RWPE2 (cell line): Measurements from ENCODE around the gene OCIAD1.
"Not testable (repeated sequence)": the region's sequence is repeated elsewhere in the genome, so short reads cannot be mapped to it uniquely, and the experiment has no call there.

Source experiments
- ATAC-seq: fragments of 200-7000 bp; cut with Tn5 transposase; 3 replicates; pipeline ENCODE4 v1.9.1; 2021; ENCODE audit warnings: low read depth
- DNase-seq: peaks from one replicate; pipeline ENCODE4 v3.0.0-alpha.2; 2020; ENCODE audit warnings: low spot score
- H3K27ac ChIP-seq: fragments of 450-650 bp; 2 replicates; pipeline ENCODE4 v1.5.1; 2017; ENCODE audit warnings: mild to moderate bottlenecking; ENCODE audit not compliant: poor library complexity, severe bottlenecking
- H3K27me3 ChIP-seq: fragments of 250-450 bp; sonication (Bioruptor Pico); 2 replicates; pipeline ENCODE4 v1.5.1; 2021; ENCODE audit warnings: mild to moderate bottlenecking, moderate library complexity; ENCODE audit not compliant: insufficient read depth, poor library complexity, severe bottlenecking
- H3K36me3 ChIP-seq: fragments of 250-450 bp; sonication (Bioruptor Pico); 2 replicates; pipeline ENCODE4 v1.5.1; 2020; ENCODE audit warnings: low read depth, mild to moderate bottlenecking, moderate library complexity
- H3K4me1 ChIP-seq: fragments of 250-450 bp; sonication (Bioruptor Pico); 2 replicates; pipeline ENCODE4 v1.5.1; 2021; ENCODE audit warnings: mild to moderate bottlenecking, moderate library complexity; ENCODE audit not compliant: insufficient read depth, poor library complexity, severe bottlenecking
- H3K4me3 ChIP-seq: fragments of 250-450 bp; sonication (Bioruptor Pico); 2 replicates; pipeline ENCODE4 v1.5.1; 2021; ENCODE audit warnings: mild to moderate bottlenecking, moderate library complexity; ENCODE audit not compliant: severe bottlenecking
- H3K9me3 ChIP-seq: fragments of 250-450 bp; sonication (Bioruptor Pico); 2 replicates; pipeline ENCODE4 v1.5.1; 2021; ENCODE audit warnings: mild to moderate bottlenecking, moderate library complexity; ENCODE audit not compliant: severe bottlenecking
- TF ChIP-seq, protein P1 (sequence below): fragments of 450-650 bp; IDR thresholded peaks from one replicate; pipeline ENCODE4 v1.5.1; 2017; ENCODE audit warnings: mild to moderate bottlenecking, moderate library complexity; ENCODE audit not compliant: poor library complexity, severe bottlenecking

OCIAD1 gene

DNA sequence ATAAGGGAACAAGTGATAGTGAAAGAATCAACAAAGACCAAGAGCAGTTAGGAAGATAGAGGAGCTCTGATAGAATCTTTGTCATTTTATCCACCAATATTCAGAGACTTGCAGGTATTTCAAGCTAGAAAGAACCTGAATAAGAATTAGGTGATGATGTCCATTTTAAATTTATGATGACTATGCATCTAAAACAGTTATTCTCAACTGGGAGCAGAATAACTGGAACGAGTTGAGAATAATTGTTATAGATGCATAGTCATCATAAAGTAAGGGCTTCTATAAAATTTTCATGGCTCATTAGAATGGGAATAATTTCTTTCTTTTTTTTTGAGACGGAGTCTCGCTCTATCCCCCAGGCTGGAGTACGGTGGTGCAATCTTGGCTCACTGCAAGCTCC lies 5.8 kb downstream of the OCIAD1 start:
- no peak overlapping the region for H3K4me3 ChIP-seq
- ATAC-seq (no peak), DNase-seq (no peak)
- no peak overlapping the region for H3K27ac ChIP-seq
- H3K4me1 ChIP-seq, result peaks cover 9% of the 10 kb centered on the region
- no peaks in the 10 kb centered on the region for H3K27me3 ChIP-seq
- H3K9me3 ChIP-seq, result no peaks in the 10 kb centered on the region
- peaks cover 88% of the 10 kb centered on the region for H3K36me3 ChIP-seq
- TF ChIP-seq, protein P1, sequence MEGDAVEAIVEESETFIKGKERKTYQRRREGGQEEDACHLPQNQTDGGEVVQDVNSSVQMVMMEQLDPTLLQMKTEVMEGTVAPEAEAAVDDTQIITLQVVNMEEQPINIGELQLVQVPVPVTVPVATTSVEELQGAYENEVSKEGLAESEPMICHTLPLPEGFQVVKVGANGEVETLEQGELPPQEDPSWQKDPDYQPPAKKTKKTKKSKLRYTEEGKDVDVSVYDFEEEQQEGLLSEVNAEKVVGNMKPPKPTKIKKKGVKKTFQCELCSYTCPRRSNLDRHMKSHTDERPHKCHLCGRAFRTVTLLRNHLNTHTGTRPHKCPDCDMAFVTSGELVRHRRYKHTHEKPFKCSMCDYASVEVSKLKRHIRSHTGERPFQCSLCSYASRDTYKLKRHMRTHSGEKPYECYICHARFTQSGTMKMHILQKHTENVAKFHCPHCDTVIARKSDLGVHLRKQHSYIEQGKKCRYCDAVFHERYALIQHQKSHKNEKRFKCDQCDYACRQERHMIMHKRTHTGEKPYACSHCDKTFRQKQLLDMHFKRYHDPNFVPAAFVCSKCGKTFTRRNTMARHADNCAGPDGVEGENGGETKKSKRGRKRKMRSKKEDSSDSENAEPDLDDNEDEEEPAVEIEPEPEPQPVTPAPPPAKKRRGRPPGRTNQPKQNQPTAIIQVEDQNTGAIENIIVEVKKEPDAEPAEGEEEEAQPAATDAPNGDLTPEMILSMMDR, result no peak

DNA sequence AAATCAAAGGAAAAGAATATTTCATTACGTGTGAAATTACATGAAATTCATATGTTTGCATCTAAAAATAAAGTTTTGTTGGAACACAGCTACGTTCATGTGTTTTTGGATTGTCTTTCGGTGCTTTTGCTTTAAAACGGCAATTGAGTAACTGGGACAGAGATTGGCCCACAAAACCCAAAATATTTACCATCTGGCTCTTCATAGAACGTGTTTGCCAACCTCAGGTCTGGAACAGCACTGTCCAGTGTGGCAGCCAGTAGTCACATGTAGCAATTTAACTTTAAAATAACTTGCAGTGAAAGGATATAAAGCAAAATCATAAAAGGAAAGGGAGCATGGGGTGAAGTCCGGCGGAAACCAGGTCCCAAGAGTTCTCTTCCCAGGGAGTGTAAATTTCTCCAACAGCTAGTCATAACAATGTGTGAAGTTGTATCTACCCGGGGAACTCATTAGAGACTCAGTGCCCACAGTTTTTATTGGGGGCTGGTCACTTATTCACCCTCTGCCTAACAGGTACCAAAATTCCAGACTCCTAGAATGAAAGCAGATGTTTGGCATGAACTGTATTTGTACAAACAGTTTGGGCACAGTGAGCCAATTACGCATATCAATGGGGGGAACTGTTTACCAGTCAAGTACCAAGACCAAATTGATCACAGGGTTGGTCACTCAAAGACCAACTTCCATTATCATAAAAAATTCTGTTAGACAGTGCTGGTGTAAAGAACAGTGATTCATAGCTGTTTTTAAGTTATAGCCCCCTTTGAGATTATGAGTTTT lies 10.3 kb downstream of the OCIAD1 start:
- no peak for ATAC-seq
- H3K9me3 ChIP-seq, result no peaks in the 10 kb centered on the region

DNA sequence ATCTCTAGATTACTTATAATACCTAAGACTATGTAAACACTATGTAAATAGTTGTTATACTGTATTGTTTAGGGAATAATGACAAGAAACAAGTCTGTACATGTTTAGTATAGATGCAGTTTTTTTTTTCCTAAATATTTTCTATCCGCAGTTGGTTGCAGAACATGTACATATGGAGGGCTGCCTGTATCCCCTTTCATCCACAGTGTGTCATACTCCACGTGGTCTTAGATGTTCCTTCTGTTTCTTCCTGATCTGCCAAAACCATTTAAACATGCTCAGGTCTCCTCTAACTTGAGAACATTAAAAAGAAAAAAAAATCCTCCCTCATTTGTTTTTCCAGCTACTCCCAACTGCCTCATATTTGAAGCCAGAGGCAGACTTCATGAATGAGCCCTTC lies 14.0 kb downstream of the OCIAD1 start:
- TF ChIP-seq, protein P1, result no peak
- ATAC-seq (no peak), DNase-seq (no peak)
- Histone ChIP-seq H3K4me3 (no peak overlapping the region), H3K36me3 (peaks cover 92% of the 10 kb centered on the region), H3K27me3 (no peaks in the 10 kb centered on the region), H3K9me3 (no peaks in the 10 kb centered on the region), H3K27ac (no peak overlapping the region), H3K4me1 (no peaks in the 10 kb centered on the region)

More for the DNA sequence above, 10.3 kb downstream of the OCIAD1 start:
- Histone ChIP-seq H3K4me3 (no peak overlapping the region), H3K27me3 (no peaks in the 10 kb centered on the region), H3K36me3 (peaks cover 90% of the 10 kb centered on the region), H3K27ac (no peak overlapping the region), H3K4me1 (no peaks in the 10 kb centered on the region)
- no peak for DNase-seq
- TF ChIP-seq, protein P1, result no peak

DNA sequence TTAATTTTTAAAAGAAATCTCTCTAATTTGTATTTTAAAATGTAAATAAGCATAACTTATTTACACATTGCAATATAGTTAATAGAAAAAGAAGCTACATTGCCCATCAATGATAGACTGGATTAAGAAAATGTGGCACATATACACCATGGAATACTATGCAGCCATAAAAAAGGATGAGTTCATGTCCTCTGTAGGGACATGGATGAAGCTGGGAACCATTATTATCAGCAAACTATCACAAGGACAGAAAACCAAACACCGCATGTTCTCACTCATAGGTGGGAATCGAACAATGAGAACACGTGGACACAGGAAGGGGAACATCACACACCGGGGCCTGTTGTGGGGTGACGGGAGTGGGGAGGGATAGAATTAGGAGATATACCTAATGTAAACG lies 17.9 kb downstream of the OCIAD1 start:
- not testable (repeated sequence) for DNase-seq, H3K4me1 ChIP-seq, H3K27ac ChIP-seq, H3K4me3 ChIP-seq, H3K9me3 ChIP-seq, H3K27me3 ChIP-seq, ATAC-seq
- H3K36me3 ChIP-seq, result peaks cover 96% of the 10 kb centered on the region

DNA sequence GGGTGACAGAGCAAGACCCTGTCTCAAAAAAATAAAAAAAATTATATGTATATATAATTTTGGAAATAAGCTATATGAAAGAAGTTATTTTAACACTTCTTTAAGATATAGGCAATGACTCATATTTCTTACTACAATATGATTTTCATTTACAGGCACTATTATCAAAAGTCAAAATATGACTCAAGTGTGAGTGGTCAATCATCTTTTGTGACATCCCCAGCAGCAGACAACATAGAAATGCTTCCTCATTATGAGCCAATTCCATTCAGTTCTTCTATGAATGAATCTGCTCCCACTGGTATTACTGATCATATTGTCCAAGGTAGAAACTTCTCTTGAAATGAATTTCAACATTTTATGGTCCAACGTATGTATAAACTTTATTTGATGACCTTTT lies 20.8 kb downstream of the OCIAD1 start:
- H3K27me3 ChIP-seq, result no peaks in the 10 kb centered on the region
- H3K36me3 ChIP-seq, result peaks cover 95% of the 10 kb centered on the region
- no peaks in the 10 kb centered on the region for H3K9me3 ChIP-seq
- H3K4me3 ChIP-seq, result no peak overlapping the region
- no peaks in the 10 kb centered on the region for H3K4me1 ChIP-seq
- no peak overlapping the region for H3K27ac ChIP-seq
- no peak for DNase-seq
- ATAC-seq, result peak; percentile 41; the same call in 1 of the 3 replicates
- TF ChIP-seq, protein P1, result no peak
